HEK293 (cell line): ENCODE data around the gene CRACDL.

Experiments
- MZF1 ChIP-seq: fragments of 450-650 bp; formaldehyde crosslinking; IDR thresholded peaks from 2 replicates; pipeline ENCODE4 v1.5.1; 2017; ENCODE audit warnings: missing biosample characterization, missing genetic modification characterization, borderline replicate concordance
- OVOL3 ChIP-seq: fragments of 450-650 bp; formaldehyde crosslinking; IDR thresholded peaks from 2 replicates; pipeline ENCODE4 v1.5.1; 2016; ENCODE audit warnings: missing biosample characterization, missing genetic modification characterization
- YY1 ChIP-seq: fragments of 450-650 bp; formaldehyde crosslinking; IDR thresholded peaks from 2 replicates; pipeline ENCODE4 v1.5.1; 2018; ENCODE audit warnings: missing biosample characterization, missing genetic modification characterization
- ZBTB8A ChIP-seq: fragments of 450-650 bp; formaldehyde crosslinking; IDR thresholded peaks from 2 replicates; pipeline ENCODE4 v1.5.1; 2016; ENCODE audit warnings: missing biosample characterization, missing genetic modification characterization
- ZFP3 ChIP-seq: fragments of 450-650 bp; formaldehyde crosslinking; IDR thresholded peaks from 2 replicates; pipeline ENCODE4 v1.5.1; 2016; ENCODE audit warnings: low read depth, missing biosample characterization, missing genetic modification characterization
- ZNF114 ChIP-seq: fragments of 450-650 bp; formaldehyde crosslinking; IDR thresholded peaks from 2 replicates; pipeline ENCODE4 v1.5.0; 2017; ENCODE audit warnings: missing biosample characterization, missing genetic modification characterization
- ZNF146 ChIP-seq: fragments of 450-650 bp; formaldehyde crosslinking; IDR thresholded peaks from 2 replicates; pipeline ENCODE4 v1.5.1; 2016; ENCODE audit warnings: missing biosample characterization, missing genetic modification characterization
- ZNF24 ChIP-seq: fragments of 450-650 bp; formaldehyde crosslinking; IDR thresholded peaks from 2 replicates; pipeline ENCODE4 v1.5.1; 2016; ENCODE audit warnings: missing biosample characterization, missing genetic modification characterization
- ZNF571 ChIP-seq: fragments of 450-650 bp; formaldehyde crosslinking; IDR thresholded peaks from 2 replicates; pipeline ENCODE4 v1.5.0; 2017; ENCODE audit warnings: missing biosample characterization, missing genetic modification characterization
- ZNF670 ChIP-seq: fragments of 450-650 bp; formaldehyde crosslinking; IDR thresholded peaks from 2 replicates; pipeline ENCODE4 v1.5.1; 2016; ENCODE audit warnings: missing biosample characterization, missing genetic modification characterization, low read depth
- TF ChIP-seq, protein P1 (sequence below): fragments of 450-650 bp; formaldehyde crosslinking; IDR thresholded peaks from 2 replicates; pipeline ENCODE4 v1.5.1; 2016; ENCODE audit warnings: missing biosample characterization, missing genetic modification characterization
- TF ChIP-seq, protein P2 (sequence below): fragments of 450-650 bp; formaldehyde crosslinking; IDR thresholded peaks from 2 replicates; pipeline ENCODE4 v1.5.1; 2016; ENCODE audit warnings: missing biosample characterization, missing genetic modification characterization, borderline replicate concordance
- TF ChIP-seq, protein P3 (sequence below): fragments of 450-650 bp; formaldehyde crosslinking; IDR thresholded peaks from 2 replicates; pipeline ENCODE4 v1.5.1; 2017; ENCODE audit warnings: missing biosample characterization, missing genetic modification characterization
- TF ChIP-seq, protein P4 (sequence below): fragments of 450-650 bp; formaldehyde crosslinking; IDR thresholded peaks from 2 replicates; pipeline ENCODE4 v1.5.1; 2016; ENCODE audit warnings: missing biosample characterization, missing genetic modification characterization

DNA sequence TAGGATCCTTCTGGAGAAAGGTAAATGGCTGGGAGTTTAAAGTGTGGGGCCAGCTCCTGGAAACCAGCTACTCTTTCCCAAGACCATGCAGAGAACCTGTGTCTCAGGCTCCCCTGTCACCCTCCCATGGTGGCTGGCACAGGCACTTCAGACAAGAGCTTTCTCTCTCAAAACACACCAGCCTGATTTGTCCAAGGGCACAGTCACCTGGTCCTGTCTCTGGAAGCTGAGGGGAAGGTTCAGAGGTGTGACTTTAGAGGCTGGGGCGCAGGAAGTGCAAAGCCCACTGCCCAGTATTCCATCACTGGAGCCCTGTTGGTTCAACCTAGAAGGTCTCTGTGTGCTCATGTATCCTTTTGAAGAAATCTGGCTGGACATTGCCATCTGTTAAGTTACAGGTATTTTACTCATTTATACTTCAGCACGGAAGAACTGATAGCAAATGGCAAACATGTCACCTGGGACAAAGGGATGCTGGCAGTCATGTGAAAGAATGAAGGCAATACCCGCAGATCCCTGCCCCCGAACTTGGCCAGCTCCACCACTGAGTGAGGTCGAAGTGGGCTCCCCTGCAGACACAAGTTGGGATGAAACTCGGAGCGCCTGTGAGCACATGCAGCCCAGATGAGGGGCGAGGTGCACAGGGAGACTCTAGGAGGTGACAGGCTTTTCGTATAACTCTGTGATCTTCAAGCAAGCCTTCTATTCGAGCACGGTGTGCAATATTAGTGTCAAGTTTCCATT, 108.2 kb downstream of the CRACDL start:
- TF ChIP-seq ZNF571 (tag by site-specific recombination): no peak
- TF ChIP-seq ZBTB8A (tag by site-specific recombination): no peak
- TF ChIP-seq, protein P1, sequence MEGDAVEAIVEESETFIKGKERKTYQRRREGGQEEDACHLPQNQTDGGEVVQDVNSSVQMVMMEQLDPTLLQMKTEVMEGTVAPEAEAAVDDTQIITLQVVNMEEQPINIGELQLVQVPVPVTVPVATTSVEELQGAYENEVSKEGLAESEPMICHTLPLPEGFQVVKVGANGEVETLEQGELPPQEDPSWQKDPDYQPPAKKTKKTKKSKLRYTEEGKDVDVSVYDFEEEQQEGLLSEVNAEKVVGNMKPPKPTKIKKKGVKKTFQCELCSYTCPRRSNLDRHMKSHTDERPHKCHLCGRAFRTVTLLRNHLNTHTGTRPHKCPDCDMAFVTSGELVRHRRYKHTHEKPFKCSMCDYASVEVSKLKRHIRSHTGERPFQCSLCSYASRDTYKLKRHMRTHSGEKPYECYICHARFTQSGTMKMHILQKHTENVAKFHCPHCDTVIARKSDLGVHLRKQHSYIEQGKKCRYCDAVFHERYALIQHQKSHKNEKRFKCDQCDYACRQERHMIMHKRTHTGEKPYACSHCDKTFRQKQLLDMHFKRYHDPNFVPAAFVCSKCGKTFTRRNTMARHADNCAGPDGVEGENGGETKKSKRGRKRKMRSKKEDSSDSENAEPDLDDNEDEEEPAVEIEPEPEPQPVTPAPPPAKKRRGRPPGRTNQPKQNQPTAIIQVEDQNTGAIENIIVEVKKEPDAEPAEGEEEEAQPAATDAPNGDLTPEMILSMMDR (tag by site-specific recombination): no peak
- TF ChIP-seq YY1 (tag by site-specific recombination): no peak
- no peak for TF ChIP-seq ZFP3 (tag by site-specific recombination)
- TF ChIP-seq ZNF146: no peak
- TF ChIP-seq, protein P2, sequence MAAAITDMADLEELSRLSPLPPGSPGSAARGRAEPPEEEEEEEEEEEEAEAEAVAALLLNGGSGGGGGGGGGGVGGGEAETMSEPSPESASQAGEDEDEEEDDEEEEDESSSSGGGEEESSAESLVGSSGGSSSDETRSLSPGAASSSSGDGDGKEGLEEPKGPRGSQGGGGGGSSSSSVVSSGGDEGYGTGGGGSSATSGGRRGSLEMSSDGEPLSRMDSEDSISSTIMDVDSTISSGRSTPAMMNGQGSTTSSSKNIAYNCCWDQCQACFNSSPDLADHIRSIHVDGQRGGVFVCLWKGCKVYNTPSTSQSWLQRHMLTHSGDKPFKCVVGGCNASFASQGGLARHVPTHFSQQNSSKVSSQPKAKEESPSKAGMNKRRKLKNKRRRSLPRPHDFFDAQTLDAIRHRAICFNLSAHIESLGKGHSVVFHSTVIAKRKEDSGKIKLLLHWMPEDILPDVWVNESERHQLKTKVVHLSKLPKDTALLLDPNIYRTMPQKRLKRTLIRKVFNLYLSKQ (tag by site-specific recombination): no peak
- no peak for TF ChIP-seq ZNF670 (tag by site-specific recombination)
- no peak for TF ChIP-seq MZF1 (tag by site-specific recombination)
- TF ChIP-seq, protein P3, sequence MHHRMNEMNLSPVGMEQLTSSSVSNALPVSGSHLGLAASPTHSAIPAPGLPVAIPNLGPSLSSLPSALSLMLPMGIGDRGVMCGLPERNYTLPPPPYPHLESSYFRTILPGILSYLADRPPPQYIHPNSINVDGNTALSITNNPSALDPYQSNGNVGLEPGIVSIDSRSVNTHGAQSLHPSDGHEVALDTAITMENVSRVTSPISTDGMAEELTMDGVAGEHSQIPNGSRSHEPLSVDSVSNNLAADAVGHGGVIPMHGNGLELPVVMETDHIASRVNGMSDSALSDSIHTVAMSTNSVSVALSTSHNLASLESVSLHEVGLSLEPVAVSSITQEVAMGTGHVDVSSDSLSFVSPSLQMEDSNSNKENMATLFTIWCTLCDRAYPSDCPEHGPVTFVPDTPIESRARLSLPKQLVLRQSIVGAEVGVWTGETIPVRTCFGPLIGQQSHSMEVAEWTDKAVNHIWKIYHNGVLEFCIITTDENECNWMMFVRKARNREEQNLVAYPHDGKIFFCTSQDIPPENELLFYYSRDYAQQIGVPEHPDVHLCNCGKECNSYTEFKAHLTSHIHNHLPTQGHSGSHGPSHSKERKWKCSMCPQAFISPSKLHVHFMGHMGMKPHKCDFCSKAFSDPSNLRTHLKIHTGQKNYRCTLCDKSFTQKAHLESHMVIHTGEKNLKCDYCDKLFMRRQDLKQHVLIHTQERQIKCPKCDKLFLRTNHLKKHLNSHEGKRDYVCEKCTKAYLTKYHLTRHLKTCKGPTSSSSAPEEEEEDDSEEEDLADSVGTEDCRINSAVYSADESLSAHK (tag by site-specific recombination): no peak
- TF ChIP-seq ZNF24: no peak
- no peak for TF ChIP-seq OVOL3 (tag by site-specific recombination)
- no peak for TF ChIP-seq ZNF114
- TF ChIP-seq, protein P4, sequence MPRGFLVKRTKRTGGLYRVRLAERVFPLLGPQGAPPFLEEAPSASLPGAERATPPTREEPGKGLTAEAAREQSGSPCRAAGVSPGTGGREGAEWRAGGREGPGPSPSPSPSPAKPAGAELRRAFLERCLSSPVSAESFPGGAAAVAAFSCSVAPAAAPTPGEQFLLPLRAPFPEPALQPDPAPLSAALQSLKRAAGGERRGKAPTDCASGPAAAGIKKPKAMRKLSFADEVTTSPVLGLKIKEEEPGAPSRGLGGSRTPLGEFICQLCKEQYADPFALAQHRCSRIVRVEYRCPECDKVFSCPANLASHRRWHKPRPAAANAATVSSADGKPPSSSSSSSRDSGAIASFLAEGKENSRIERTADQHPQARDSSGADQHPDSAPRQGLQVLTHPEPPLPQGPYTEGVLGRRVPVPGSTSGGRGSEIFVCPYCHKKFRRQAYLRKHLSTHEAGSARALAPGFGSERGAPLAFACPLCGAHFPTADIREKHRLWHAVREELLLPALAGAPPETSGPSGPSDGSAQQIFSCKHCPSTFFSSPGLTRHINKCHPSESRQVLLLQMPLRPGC: no peak
